ENCODE data around the gene SPON1.
A peak's percentile ranks its signal among the peaks of the same experiment; 100 is the strongest.

SPON1 gene

DNA sequence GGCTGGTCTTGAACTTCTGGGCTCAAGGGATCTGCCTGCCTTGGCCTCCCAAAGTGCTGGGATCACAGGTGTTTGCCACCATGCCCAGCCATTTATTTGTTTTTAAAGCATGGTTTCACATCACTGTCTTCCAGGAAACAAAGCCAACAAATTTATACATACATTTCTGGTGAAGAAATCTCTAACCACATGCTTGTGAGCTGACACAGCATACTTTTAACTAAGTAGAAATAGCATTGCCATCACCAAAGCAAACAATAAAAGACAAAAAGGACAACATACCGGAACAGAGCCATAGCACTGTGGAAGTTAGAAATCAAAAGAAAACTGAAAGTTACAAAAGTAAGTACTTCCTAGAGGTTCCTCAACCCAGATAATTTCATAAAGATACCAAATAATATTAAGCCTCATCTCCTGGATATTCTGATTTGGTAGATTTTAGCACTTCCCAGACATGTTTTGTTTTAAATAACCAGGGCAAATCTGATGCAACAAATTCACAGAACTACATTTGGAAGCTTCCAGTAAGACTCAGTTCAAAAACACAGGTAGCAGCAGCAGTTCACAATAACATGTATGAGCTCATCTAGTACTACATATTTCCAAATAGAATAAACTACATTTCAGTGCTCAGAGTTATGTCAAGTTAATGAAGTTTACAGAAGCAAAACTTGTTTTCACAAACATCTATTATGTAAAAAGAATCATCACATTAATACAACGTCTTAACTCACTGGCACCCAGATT lies 325.8 kb downstream of the SPON1 start:
- Mint-ChIP-seq H3K4me1 (ENCODE audit: low read depth) (peaks cover 9% of the 10 kb centered on the region), H3K27ac (peak overlapping the region; percentile 69), H3K4me3 (no peak overlapping the region), H3K27me3 (no peaks in the 10 kb centered on the region), H3K36me3 (ENCODE audit: low read depth) (peaks cover 49% of the 10 kb centered on the region), H3K9me3 (no peaks in the 10 kb centered on the region)

DNA sequence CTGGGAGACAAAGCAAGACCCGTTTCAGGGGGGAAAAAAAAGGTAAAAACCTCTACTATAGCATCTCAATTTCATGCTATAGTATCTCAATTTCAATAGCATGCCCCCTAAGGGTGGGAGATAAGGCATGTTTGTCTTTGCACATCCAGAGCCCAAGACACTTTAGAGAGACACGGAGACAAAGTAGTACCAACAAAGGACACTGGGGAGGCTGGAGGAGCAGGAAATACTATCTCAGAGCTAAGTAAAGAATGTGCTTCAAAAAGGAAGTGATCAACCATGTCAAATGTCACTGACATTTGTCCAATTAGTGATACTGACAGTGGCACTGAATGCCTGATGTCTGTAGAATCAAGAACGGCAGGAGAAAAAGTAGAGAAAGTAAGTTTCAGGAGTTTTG lies 327.9 kb downstream of the SPON1 start:
- peaks cover 9% of the 10 kb centered on the region for H3K4me1 Mint-ChIP-seq (ENCODE audit: low read depth)
- H3K36me3 Mint-ChIP-seq (ENCODE audit: low read depth) = peaks cover 57% of the 10 kb centered on the region
- no peaks in the 10 kb centered on the region for H3K9me3 Mint-ChIP-seq
- H3K27ac Mint-ChIP-seq = no peak overlapping the region
- H3K27me3 Mint-ChIP-seq = no peaks in the 10 kb centered on the region
- no peak overlapping the region for H3K4me3 Mint-ChIP-seq

DNA sequence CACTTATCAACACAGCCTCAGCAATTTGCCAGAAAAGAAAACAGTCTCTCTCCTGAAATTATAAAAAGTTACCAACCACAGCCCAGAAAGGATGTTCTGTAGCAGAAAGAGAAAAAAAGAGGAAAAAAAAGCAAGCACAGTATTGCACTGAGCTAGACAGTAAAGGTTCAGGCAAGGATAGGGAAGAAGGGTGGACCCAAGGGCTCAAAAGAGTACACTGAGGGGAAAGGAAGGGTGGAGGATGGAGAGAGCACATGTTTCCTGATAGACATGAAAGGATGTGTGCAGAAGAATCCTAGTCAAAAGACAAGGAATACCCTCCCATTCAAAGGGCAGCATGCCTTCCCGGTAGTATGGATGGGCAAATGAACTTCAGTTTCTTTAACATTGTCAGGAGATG lies 337.4 kb downstream of the SPON1 start:
- Mint-ChIP-seq H3K27ac (no peak overlapping the region), H3K27me3 (no peaks in the 10 kb centered on the region), H3K9me3 (no peaks in the 10 kb centered on the region), H3K4me3 (no peak overlapping the region), H3K4me1 (ENCODE audit: low read depth) (peaks cover 24% of the 10 kb centered on the region), H3K36me3 (ENCODE audit: low read depth) (peaks cover 8% of the 10 kb centered on the region)

DNA sequence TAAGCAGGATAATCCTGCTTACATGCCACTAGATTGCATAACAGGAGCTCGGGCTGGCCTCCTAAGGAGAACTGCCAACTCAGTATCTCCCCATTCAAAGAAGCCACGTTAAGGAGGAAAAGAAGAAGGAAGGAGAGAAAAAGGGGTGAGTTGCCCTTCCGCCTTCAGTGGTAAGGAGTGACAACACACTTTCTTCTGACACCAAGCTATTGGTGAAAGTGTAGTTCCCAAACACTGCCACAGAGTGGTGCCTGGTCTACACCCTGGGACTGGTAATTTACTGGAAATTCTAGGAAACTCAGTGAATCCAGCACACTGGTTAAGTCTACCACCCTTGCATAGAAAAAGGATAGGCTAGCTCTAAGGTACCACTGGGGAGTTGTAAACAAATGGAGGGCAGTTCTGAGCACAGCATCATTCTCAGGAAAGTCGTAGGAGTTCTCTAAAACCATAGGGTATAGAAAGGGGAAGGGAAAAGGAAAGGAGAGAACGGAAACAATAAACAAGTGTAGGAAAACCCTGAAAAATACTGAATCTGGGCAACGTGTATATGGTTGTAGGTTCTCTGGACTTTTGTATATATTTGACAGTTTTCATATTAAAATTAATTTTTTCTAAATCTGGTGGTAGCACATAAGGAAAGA lies 338.3 kb downstream of the SPON1 start:
- Mint-ChIP-seq H3K36me3 (ENCODE audit: low read depth) (peaks cover 4% of the 10 kb centered on the region), H3K4me1 (ENCODE audit: low read depth) (peaks cover 24% of the 10 kb centered on the region), H3K9me3 (no peaks in the 10 kb centered on the region), H3K27ac (no peak overlapping the region), H3K27me3 (no peaks in the 10 kb centered on the region), H3K4me3 (no peak overlapping the region)

DNA sequence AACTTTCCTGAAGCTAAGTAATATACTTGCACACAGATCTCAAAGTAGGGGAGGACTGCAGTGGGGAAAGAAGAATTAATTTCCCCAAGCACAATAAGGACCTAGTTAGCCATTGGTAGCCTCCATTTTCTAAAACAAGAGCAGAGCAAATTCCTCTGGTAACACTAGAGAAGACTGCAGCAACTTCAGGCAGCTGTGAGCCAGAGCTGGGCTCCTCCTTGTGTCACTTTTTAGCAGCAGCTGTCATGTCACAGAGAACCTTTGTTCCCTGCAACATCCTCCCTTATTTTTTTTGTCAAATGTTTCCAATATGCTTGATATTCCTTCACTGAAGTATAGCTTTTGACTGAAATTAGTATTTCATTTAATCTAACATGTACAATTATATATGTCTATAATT lies 342.1 kb downstream of the SPON1 start:
- Mint-ChIP-seq H3K4me3 (no peak overlapping the region), H3K36me3 (ENCODE audit: low read depth) (no peaks in the 10 kb centered on the region), H3K27ac (no peak overlapping the region), H3K9me3 (no peaks in the 10 kb centered on the region), H3K4me1 (ENCODE audit: low read depth) (peaks cover 18% of the 10 kb centered on the region), H3K27me3 (no peaks in the 10 kb centered on the region)

DNA sequence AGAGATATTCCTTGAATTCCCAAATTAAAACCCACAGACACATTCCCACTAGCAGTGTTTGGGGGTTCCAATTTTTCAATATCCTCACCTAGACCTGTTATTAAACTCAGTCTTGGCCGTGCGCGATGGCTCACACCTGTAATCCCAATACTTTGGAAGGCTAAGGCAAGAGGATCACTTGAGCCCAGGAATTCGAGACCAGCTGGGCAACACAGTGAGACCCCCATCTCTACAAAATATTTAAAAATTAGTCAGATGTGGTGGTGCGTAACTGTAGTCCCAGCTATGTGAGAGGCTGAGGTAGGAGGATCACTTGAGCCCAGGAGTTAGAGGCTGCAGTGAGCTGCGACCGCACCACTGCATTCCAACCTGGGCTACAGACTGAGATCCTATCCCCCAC lies 343.1 kb downstream of the SPON1 start:
- no peak overlapping the region for H3K27ac Mint-ChIP-seq
- H3K9me3 Mint-ChIP-seq = no peaks in the 10 kb centered on the region
- H3K4me1 Mint-ChIP-seq (ENCODE audit: low read depth) = peaks cover 18% of the 10 kb centered on the region
- no peaks in the 10 kb centered on the region for H3K27me3 Mint-ChIP-seq
- no peaks in the 10 kb centered on the region for H3K36me3 Mint-ChIP-seq (ENCODE audit: low read depth)
- H3K4me3 Mint-ChIP-seq = no peak overlapping the region

DNA sequence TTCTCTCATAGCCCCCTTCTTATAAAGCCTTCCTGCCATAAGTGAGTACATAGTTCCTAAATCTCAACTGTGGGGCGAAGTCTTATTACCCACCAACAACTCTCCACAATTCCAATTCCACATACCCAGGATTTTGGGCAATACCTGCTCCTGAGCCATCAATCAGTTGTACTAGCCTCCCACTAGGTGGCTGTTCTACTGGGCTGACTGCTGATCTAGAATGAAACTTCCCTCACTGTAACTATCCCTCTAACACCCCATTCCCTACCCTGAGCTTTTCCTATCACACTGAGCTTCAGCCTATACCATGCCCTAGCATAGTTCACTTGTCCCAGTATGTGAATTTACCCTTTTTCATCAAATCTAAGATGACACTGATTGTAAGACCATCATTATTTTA lies 344.0 kb downstream of the SPON1 start:
- H3K27ac Mint-ChIP-seq = no peak overlapping the region
- H3K9me3 Mint-ChIP-seq = no peaks in the 10 kb centered on the region
- no peaks in the 10 kb centered on the region for H3K36me3 Mint-ChIP-seq (ENCODE audit: low read depth)
- H3K4me1 Mint-ChIP-seq (ENCODE audit: low read depth) = peaks cover 18% of the 10 kb centered on the region
- H3K4me3 Mint-ChIP-seq = no peak overlapping the region
- H3K27me3 Mint-ChIP-seq = no peaks in the 10 kb centered on the region

DNA sequence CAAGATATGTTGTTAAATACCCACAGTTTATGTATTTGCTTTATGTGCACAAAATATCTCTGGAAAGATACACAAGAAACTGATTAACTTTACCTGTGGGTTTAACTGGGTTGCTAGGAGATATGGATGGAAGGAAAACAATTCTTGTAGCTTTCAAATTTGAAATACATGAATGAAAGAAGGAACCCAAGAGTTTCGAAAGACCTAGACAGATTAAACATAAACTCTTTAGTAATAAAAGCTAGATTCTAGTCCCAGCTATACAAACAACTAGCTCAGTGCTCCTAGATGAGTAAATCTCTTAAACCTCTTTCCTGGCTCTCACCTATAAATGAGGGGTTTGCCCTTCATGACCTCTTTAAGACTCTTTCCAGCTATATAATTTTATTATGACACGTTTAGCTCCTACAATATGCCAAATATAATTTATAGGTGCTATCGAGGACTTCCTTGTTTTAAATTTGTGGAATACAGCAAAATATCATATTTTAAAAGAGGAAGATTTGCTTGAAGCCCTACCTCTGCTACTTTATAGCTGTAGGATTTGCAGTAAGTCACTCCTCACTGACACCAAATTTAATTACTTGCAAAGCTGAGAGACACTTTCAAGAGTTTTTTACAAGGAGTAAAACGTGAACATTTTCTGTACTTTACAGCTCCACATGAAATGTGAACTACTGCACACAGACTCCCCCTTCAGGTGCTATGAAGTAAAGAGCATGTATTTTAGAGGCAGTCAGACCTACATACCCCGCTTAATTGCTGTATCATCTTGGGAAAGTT lies 345.8 kb downstream of the SPON1 start:
- H3K27ac Mint-ChIP-seq = no peak overlapping the region
- H3K4me1 Mint-ChIP-seq (ENCODE audit: low read depth) = peaks cover 27% of the 10 kb centered on the region
- no peaks in the 10 kb centered on the region for H3K9me3 Mint-ChIP-seq
- no peaks in the 10 kb centered on the region for H3K27me3 Mint-ChIP-seq
- no peak overlapping the region for H3K4me3 Mint-ChIP-seq
- H3K36me3 Mint-ChIP-seq (ENCODE audit: low read depth) = no peaks in the 10 kb centered on the region

DNA sequence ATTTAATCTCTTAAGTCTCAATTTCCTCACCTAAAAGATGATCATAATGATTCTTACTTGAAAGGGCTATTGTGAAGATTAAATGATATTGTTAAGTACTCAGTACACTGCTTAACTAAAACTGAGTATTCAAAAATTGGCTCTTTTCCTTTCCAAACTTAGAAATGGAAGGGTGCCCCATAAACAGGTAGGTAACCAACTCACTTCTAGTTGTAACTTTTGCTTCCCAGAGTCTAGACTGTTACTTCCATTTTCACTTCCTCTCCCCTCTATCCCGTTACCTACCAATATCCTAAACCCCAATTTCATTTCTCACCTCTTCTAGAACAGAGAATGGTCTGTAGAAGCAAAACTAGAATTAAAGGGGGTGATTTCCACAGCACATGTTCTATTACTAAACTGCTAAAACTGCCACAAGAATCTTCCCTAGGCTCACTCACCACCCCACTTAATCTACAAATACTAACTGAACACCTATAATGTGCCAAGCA lies 346.4 kb downstream of the SPON1 start:
- H3K9me3 Mint-ChIP-seq = no peaks in the 10 kb centered on the region
- H3K4me1 Mint-ChIP-seq (ENCODE audit: low read depth) = peaks cover 28% of the 10 kb centered on the region
- no peaks in the 10 kb centered on the region for H3K36me3 Mint-ChIP-seq (ENCODE audit: low read depth)
- no peak overlapping the region for H3K27ac Mint-ChIP-seq
- no peaks in the 10 kb centered on the region for H3K27me3 Mint-ChIP-seq
- no peak overlapping the region for H3K4me3 Mint-ChIP-seq

DNA sequence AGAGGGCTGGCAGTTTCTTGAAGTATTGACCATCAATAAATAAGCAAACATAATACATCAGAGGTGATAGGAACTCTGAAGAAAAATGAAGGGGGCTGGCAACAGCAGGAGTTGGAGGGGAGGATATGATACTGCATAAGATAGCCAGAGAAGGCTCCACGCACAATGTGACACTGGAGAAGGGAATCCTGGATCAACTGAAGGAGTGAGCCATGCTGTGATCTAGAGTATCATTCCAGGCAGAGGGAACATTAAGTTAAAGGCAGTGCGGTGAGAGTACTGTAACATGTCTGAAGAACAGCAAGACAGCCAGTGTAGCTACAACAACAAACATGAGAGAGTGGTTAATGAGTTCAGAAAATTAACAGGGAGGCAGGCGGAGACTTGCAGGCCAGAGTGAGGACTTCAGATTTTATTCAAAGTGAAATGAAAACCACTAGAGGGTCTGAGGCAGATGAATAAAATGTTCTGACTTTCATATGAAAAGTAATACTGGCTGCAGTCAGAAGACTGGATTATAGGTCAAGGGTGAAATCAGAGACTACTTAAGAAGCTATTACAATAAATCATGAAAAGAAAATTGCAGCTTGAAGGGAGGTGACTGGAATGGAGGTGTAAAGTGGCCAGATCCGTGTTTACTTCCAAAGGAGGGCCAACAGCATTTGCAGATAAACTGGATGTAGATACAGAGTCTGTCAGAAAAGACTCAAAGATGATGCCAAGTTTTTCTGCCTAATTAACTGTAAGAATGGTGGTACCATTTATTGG lies 347.1 kb downstream of the SPON1 start:
- Mint-ChIP-seq H3K4me3 (no peak overlapping the region), H3K36me3 (ENCODE audit: low read depth) (no peaks in the 10 kb centered on the region), H3K4me1 (ENCODE audit: low read depth) (peaks cover 33% of the 10 kb centered on the region), H3K27ac (no peak overlapping the region), H3K27me3 (no peaks in the 10 kb centered on the region), H3K9me3 (no peaks in the 10 kb centered on the region)

DNA sequence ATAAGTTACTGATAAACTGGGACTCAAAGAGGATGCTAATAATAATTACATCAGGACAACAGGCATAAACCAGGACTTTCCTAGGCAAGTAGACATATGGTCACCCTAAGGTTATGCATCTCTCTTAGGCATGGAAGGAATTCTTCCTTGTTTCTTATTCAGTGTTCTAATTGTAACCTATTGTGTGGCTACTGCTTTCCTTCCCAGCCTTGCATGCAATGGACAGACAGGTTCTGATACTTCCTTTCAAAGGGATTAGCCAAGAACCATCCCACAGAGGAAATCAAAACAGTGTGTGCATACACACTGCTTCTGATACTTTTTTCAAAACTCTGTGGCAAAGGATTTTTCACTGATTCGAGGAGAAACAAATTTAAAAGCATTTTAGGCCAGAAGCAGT lies 348.2 kb downstream of the SPON1 start:
- no peak overlapping the region for H3K4me3 Mint-ChIP-seq

DNA sequence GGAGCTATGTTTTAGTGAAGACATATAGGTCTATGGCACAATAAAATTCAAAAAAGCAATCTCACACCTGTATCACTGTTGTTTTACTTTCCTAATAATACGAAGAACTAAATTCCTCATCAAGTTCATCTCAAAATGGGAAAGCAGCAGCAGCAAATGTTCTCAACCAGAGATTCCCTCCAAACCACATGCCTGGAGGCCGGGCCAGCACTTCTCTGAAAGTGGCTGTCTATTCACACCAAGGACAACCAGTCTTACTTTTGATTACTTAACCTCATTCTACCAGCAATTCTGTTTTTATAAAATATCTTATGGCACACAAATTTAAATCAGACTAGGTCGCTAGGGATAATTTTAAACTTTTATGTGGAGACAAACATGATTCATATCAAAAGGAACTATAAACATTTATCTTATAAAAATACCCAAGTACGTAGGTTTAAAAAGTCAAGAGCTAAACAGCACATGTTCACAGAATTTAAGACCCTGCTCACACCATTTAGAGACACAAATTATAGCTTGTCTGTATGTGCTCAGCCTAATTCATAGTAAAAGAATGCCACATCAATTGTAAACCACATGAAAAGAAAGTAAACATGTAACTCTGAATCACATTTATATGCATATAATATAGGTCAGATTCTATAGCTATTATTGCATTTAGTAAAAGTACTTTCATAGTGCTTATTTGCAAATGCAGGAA lies 350.4 kb downstream of the SPON1 start:
- no peak overlapping the region for H3K4me3 Mint-ChIP-seq
- H3K27me3 Mint-ChIP-seq = no peaks in the 10 kb centered on the region
- peaks cover 3% of the 10 kb centered on the region for H3K9me3 Mint-ChIP-seq
- H3K36me3 Mint-ChIP-seq (ENCODE audit: low read depth) = peaks cover 7% of the 10 kb centered on the region
- H3K27ac Mint-ChIP-seq = no peak overlapping the region
- peaks cover 56% of the 10 kb centered on the region for H3K4me1 Mint-ChIP-seq (ENCODE audit: low read depth)

More for the DNA sequence above, 348.2 kb downstream of the SPON1 start:
- Mint-ChIP-seq H3K4me1 (ENCODE audit: low read depth) (peaks cover 44% of the 10 kb centered on the region), H3K27me3 (no peaks in the 10 kb centered on the region), H3K27ac (no peak overlapping the region), H3K36me3 (ENCODE audit: low read depth) (no peaks in the 10 kb centered on the region), H3K9me3 (no peaks in the 10 kb centered on the region)

DNA sequence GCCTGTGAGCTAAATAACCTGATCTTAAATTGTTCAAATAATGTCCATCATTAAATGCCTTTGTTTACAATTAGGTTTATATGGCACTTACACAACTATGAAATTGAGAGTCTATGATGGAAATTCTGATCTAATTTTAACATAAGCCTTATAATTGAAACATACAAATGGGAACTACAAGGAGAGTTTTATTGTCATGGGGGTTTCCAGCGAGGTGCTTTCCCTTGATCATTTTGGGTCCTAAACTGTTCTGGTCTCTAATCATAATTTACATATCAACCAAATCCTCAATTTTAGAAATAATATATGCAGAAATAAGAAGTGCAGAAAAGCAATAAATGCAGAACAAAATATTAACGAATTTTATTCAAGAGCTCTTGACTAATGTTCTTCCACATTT lies 351.6 kb downstream of the SPON1 start:
- H3K27me3 Mint-ChIP-seq = no peaks in the 10 kb centered on the region
- peaks cover 7% of the 10 kb centered on the region for H3K36me3 Mint-ChIP-seq (ENCODE audit: low read depth)
- peaks cover 3% of the 10 kb centered on the region for H3K9me3 Mint-ChIP-seq
- H3K27ac Mint-ChIP-seq = peak overlapping the region; percentile 76
- H3K4me3 Mint-ChIP-seq = peak overlapping the region; percentile 30
- H3K4me1 Mint-ChIP-seq (ENCODE audit: low read depth) = peaks cover 64% of the 10 kb centered on the region

DNA sequence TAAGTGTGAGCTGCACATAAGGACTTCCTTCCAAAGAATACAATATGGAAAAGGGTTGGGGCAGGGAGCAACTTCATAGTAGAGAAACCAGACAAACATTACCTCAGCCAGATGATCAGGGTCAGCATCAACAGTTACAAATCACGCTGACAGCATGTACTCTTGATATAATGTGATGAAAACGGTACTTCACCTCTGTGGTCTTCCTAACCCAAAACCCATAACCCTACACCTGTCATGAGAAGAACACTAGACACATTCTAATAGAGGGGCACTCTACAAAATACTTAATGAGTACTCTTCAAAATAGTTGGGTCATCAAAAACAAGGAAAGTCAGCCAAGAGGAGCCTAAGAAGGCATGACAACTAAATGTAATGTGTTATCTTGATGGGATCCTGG lies 352.6 kb downstream of the SPON1 start:
- H3K9me3 Mint-ChIP-seq = peaks cover 3% of the 10 kb centered on the region
- no peak overlapping the region for H3K27ac Mint-ChIP-seq
- H3K36me3 Mint-ChIP-seq (ENCODE audit: low read depth) = peaks cover 7% of the 10 kb centered on the region
- H3K4me1 Mint-ChIP-seq (ENCODE audit: low read depth) = peaks cover 72% of the 10 kb centered on the region
- H3K4me3 Mint-ChIP-seq = no peak overlapping the region
- H3K27me3 Mint-ChIP-seq = no peaks in the 10 kb centered on the region
